Measurements from ENCODE around the gene CEBPE.

The CEBPE gene

DNA sequence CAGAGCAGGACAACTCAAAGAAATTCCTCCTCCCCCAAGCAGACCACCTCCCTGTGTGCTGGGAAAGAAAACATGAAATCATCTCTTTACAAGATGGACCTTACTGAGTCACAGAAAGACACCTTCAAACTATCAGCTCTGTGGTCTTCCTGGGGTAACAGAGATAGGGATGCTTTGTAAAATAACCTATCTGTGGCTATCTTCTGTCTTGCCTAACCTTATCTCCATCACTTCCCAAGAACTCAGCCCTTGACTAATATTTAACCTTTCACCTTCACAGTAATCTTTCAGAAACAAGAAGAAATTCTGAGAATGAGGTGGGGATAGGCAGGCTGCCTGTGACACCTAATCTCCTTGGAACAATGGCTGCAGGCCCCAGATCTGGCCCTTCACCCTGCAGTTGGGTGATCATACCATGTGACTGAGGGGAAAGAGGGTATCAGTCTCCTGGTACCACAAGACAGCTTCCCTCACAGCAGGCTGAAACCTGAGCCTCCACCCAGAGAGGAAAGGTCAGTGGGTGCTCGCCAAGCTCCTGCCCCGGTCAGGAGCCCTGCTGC, 27.4 kb upstream of the CEBPE start:
- no peak overlapping the region for H3K4me3 ChIP-seq (ENCODE audit: low read length)
- DNase-seq (ENCODE audit: low read depth, low spot score): no peak

DNA sequence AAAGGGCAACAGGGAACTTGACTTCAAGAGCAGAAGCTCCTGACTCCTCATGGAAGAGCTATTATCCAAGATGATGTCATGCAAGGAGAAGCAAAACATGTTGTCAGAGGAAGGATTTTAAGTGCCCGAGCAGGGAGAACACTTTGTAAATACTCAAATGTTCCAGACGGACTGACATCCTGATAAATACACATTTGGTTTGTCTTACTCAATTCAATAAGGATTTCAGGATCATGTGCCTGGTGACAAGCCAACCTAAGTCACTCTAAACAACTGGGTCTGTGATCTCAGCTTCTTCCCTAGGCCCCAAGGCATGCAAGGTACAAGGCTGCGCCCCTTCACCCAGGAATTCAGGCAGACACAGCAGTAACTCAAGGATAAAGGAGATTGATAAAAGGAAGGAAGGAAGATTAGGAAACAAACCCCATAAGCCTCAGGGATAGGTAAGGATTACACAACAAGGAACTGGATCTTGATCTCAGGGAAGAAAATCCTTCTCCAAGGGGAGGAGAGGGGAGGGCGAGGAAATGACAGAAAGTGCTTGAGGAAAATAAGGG, 26.8 kb upstream of the CEBPE start:
- H3K4me3 ChIP-seq (ENCODE audit: low read length): no peak overlapping the region
- no peak for DNase-seq (ENCODE audit: low read depth, low spot score)

DNA sequence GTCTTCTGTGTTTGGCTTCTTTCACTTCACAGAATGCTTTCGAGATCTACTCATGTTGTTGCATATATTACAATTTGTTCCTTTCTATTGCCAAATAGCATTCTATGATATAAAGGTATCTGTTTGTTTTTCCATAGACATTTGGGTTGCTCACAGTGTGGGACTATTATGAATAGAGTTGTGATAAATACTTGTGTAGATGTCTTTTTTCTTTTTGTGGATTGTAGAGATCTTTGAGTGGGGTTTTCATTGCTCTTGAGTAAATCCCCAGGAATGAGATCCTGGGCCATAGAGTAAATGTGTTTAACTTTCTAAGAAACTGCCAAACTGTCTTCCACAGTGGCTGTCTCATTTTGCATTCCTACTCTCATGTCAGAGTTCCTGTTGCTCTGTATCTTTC, 24.9 kb upstream of the CEBPE start:
- no peak overlapping the region for H3K4me3 ChIP-seq (ENCODE audit: low read length)
- DNase-seq (ENCODE audit: low read depth, low spot score): no peak

DNA sequence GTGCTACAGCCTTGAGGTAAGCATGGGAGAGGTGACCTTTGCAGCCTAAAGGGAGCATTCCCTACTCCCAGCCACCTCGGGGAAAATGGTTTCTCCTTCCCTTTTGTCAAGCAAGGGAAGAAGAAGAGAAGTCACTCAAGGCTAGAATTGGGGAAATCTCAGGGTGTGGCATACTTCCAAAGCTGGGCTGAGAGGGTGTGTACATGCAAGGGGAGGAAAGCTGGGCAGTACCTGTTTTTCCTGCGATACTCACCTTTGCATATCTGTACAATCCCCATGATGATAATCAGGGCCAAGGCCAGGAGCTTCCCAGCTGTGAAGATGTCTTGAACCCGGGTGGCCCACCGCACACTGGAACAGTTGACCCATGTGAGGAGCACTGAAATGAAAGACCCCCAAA, 23.8 kb upstream of the CEBPE start:
- no peak for DNase-seq (ENCODE audit: low read depth, low spot score)
- no peak overlapping the region for H3K4me3 ChIP-seq (ENCODE audit: low read length)

DNA sequence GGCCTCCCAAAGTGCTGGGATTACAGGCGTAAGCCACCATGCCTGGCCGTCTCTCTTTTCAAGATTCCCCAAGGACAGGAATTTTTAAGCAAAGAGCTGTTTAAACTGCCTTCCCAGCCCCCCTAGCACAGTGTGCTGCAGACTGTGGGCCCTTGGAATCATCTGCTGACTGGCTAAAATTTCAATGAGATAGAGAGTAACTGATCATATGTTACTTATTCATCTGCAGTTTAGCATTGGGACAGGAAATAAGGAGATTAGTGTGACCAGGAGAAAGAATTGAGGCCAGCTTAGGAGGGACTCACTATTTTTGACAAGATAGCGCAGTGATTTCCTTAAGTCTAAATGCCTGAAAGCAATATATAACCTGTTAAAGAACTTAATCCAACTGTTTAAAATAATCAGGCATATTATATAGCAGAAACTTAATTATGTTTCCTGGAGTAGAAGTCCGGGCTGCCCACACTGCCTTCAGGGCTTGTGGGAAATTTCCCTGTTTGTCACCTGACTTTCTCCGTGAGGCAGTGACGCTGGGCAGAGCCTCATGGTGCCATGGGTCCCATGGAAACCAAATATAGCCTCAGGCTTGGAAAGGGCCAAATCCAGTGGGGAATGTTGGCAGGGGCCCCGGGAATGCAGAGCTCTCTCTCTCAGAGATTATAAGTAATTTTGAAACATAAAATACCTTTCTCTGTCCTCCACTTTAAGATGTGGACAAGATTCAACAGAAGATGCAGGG, 22.8 kb upstream of the CEBPE start:
- no peak overlapping the region for H3K4me3 ChIP-seq (ENCODE audit: low read length)
- DNase-seq (ENCODE audit: low read depth, low spot score): no peak

DNA sequence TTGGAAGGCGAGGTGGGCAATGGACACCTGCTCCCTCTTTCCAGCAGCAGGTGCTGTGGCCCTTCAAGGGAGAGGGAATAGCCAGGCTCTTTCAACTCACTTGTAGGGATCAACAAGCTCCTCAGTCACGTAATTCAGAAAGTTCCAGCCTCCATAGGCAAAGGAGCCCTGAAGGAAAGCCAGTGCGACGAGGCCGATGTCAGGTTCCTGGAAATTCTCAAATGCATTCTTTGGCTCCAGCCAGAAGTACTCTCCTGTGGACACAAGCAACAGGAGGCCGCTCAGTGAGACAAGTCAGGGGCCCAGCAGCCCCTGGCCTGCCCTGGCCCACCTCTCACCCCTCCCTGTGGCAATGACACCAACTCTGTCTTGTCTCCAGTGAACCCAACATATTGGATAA, 21.3 kb upstream of the CEBPE start:
- no peak overlapping the region for H3K4me3 ChIP-seq (ENCODE audit: low read length)
- DNase-seq (ENCODE audit: low read depth, low spot score): no peak

DNA sequence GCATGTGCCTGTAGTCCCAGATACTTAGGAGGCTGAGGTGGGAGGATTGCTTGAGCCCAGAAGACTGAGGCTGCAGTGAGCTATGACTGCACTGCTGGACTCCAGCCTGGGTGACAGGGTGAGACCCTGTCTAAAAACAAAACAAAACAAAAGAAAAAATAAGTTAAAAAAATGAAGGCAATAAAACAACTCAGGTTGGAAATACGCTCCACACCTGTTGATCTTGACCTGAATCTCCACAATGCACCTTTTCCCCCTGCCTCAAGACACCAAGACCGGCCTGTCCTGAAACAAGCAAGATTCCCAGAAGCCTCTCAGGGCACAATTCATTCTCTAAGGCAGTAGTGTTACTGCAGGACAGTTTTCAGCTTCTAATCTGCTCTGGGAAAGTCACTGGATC, 20.8 kb upstream of the CEBPE start:
- no peak overlapping the region for H3K4me3 ChIP-seq (ENCODE audit: low read length)
- DNase-seq (ENCODE audit: low read depth, low spot score): no peak

DNA sequence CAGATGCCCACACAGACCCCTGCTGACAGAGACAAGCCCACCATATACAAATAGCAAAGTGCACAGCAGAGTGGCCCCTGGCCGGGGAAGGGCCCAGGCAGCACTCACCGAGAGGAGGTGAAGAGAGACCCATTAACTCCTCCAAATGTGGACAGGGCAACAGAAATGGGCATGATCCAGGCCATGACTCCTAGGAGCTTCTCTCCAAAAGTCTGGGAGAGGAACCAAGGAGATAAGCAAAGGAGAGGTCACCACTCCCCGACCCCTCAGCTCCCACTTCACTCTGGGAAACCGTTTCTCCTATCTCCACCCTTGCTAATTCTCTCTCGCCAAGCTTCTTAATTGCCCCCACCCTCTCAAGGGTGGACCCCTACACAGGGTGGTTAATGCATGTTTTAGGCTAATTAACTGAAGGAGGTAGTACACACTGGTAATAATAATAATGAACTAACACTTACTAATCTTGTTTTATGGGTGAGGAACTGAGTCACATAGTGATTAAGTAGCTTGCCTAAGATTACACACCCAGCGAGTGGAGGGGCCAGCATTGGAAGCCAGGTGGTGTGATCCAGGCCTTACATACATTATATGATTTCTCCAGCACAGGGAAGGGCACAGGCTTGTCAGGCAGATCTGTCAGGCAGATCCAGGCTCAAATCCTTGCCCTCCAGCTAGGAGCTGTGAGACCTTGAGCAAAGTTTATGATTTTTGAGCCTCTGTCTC, 18.9 kb upstream of the CEBPE start:
- DNase-seq (ENCODE audit: low read depth, low spot score): no peak
- H3K4me3 ChIP-seq (ENCODE audit: low read length): no peak overlapping the region

DNA sequence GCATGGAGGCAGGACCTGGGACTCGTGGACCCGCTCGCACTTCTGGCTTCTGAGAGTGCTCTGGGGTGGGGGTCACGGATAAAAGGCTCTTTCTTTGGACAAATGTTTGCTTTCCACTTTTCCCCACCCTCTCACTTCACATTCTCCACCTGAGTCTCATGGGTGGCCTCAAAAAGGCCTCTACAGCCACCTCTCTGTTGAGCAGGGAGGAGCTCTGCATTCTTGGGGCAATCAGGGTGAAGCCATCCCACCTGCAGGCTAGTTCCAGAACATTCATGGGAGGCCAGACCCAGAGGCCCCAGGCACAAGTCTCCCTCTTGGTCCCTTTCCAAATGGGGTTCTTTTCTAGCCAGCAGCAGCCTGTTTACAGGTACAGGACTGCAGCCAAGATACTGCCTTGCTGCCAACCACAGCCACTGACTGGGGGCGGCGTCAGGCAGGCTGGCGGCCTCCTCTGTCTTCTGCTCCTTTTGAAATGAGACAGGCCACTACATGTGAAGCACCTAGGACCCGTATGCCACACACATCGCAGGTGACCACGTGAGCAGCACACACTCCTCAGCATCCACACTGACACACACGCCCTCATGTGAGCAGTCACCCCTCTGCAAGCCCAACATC, 18.2 kb upstream of the CEBPE start:
- DNase-seq (ENCODE audit: low read depth, low spot score): no peak
- no peak overlapping the region for H3K4me3 ChIP-seq (ENCODE audit: low read length)

DNA sequence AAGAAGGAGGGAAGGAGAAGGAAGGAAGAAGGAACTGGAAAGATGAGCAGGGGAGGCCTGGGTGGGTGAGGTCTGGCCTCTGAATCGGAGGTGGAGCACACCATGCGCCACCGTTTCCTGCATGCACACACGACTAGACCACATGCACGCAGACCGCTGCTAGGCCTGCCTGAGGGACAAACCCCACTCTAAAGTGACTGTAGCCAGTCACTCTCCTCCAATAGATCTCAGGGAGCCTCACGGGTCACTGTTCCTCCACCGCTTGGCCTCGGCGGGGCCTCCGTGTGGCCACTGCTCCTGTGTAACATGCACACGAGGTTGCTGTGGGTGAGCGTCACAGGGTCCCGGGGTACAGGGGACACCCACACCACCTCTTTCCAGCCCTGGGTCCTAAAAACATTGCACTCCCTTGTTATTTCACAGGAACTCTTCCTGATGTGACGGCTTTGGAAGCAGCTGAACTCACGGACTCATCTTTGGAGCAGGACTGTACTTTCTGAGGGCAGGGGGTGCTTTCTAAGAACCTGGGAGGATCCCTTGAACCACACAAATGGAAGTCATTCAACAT, 17.6 kb upstream of the CEBPE start:
- no peak for DNase-seq (ENCODE audit: low read depth, low spot score)
- no peak overlapping the region for H3K4me3 ChIP-seq (ENCODE audit: low read length)

DNA sequence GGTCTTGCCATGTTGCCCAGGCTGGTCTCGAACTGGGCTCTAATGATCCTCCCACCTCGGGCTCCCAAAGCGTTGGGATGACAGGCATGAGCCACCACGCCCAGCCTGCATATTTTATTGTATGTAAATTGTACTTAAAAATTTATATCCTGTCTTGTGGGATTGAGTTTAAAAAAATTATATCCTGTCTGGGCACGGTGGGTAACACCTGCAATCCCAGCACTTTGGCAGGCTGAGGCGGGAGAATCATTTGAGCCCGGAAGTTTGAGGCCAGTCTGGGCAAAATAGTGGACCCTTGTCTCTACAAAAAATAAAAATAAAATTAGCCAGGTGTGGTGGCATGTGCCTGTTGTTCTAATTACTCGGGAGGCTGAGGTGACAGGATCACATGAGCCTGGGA, 13.9 kb upstream of the CEBPE start:
- DNase-seq (ENCODE audit: low read depth, low spot score): no peak
- H3K4me3 ChIP-seq (ENCODE audit: low read length): no peak overlapping the region

DNA sequence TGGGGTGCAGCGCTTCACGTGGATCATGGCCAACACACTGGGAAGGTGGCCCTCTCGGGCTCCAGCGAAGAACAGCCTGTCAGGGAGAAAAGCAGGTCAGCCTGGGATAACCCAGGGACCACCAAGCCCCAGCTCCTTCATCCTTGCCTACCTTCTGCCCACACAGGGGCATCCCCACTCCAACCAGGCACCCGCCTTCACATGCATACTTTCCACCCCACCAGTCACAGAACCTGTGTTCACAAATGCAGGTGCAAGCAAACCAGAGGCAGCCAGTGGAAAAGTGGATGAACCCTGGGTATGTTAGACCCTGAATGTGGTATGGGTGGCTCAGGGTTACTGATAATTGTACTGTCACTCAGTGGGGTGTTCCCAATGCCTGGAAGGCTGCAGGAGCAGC, 12.4 kb upstream of the CEBPE start:
- H3K4me3 ChIP-seq (ENCODE audit: low read length): no peak overlapping the region
- no peak for DNase-seq (ENCODE audit: low read depth, low spot score)

DNA sequence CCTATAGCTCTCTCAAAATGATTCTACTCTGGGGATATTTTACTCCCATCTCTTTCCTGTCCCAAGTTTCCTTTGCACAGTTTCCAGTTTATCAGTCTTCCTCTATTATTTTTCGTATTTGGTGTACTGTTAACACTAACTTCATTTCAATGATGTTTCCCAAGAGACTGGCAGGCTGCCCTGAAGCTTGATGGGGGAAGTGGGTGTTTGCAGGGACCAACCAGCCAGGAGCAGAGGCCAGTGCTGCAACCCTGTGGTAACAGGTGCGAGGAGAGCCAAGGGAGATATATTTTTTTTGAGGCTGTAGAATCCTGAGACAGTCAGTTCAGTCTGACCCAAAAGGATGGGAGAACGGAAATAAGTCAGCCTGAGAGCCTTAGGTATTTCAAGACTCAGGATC, 11.8 kb upstream of the CEBPE start:
- DNase-seq (ENCODE audit: low read depth, low spot score): no peak
- H3K4me3 ChIP-seq (ENCODE audit: low read length): no peak overlapping the region

DNA sequence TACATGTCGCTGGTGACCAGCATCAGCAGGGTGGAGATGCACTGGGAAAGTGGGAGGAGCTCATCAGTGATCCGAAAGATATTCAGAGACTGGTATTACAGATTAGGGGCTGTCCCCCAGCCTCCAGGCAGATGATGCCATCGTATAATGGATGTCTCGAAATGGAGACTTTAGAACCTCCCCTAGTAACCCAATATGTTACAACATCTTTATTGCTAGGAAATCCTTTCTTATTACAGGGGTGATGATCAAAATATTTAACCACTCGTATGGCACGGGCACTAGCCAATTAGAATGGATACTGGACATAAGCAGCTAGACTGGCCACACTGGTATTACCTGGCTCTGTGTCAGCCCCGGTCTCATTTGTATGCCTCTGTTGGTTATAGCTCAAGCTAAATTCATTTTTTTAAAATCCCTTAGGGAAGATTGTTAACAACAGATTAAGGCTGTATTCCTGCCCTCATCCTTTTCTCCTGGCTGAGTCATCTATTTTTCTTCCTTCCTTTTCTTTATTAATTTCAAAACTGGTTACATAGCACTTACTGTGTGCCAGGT, 10.8 kb upstream of the CEBPE start:
- DNase-seq (ENCODE audit: low read depth, low spot score): no peak
- H3K4me3 ChIP-seq (ENCODE audit: low read length): no peak overlapping the region

DNA sequence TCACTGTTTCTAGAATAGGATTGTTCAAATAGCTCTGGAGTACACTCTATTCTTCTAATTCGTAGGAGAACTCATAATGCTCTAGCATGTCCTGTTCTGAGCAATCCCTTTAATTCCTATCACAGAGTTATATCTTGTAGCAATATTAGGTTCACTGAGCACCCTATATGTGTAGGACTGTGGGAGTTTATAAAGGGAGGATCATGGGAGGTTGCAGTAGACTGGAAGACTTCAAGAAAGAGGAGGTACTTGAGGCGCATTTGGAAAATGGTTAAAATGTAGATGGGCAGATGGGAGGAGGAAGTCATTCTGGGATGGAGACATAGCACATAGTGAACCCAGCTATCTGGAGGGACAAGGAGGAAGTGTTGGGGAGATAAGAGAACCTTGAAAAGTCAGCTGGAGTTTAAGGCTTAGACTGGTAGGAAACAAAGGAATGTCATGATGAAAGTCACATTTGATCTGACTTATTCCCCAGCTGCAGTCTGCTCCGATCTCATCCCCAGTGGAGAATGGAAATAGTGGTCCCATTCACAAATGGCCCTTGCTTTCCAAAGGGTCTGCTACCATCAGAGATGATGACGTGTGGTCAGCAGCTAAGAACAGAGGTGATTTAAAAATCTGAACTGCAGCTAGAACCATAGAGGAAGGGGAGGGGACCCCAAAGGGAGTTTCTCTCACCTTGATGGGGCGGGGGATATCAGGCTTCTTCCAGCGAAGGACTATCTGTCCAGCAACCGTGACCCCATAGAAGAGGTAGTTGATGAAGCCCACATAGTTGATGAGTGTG, 10.1 kb upstream of the CEBPE start:
- H3K4me3 ChIP-seq (ENCODE audit: low read length): no peak overlapping the region
- DNase-seq (ENCODE audit: low read depth, low spot score): no peak

DNA sequence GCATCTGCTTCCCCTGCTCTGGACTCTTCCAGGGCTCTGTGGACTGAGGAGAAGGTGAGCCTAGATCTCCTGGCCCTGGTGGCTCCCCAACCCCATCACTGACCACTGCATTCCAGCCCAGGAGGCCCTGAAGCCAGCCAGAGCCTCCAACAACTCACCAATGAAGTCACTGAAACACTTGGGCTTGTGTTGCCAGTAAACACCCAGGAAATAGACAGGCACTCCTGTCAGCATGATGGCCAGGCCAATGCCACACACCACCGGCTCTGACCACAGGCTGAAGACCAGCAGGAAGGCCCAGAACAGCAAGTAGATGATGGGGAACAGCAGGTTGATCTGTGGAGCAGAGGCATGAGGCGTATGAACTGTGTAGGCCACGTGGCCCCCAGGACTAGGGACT, 8.8 kb upstream of the CEBPE start:
- DNase-seq (ENCODE audit: low read depth, low spot score): no peak
- H3K4me3 ChIP-seq (ENCODE audit: low read length): no peak overlapping the region

DNA sequence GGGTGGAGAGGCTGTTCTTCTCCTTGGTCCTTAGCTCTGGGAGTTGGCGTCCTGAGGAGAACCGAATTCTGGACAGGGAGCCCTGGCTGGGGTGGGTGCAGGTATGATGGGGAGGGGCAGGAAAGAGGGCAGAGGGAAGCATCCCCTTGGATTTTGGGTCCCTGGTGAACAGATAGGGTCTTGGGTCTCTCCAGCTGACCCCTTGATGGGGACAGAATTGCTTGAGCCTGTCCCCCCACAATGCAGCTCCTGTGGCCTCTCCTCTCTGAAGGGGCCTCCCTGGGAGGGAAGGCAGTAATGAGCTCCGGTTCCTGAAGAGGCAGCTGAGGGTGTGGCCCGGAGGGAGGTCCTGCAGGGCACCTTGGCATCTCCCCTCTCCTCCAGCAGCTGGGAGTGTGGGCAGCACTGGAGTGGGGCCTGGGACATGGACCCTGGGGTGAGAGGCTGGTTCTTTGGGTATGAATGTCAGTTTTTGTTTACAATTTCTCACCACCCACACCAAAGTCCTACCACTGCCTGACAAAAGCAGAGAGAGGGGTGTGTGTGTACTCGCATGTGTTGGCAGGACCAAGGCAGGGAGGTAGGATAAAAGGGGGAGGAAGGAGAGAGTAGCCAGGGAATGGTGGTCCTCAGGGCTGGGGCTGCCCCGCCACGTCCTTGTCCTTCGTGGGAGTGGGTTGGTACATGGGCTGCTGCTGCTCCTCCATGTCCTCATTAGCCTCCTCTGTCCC, 7.7 kb upstream of the CEBPE start:
- no peak for DNase-seq (ENCODE audit: low read depth, low spot score)
- H3K4me3 ChIP-seq (ENCODE audit: low read length): no peak overlapping the region

DNA sequence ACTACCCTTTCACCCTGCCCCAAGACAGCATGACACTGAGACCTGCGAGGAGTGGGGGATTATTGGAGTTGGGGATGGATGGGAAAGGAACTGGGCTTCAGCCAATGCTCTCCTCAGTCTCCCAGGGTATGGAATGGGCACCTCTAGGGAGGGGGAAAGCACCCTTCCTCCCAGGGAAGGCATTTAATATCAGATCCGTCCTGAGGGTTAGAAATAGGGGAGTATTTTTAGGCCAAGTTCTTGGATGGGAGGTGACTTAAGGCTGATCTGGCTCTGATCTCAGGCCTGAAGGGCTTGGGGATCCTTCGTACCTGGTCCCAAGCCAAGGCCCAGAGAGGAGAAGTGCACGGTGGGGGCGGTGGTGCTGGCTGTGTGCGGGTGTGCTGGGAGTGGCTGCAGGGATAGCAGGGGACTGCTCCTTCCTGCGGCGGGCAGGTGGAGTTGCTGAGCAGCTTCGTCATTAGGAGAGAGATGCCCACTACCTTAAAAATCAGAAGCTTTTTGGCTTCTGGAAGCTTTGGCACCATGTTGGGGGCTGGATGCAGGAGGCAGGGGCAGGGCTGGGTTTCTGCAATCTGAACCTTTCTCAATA, 7.0 kb upstream of the CEBPE start:
- no peak for DNase-seq (ENCODE audit: low read depth, low spot score)
- H3K4me3 ChIP-seq (ENCODE audit: low read length): no peak overlapping the region

Data from Jurkat, Clone E6-1 (cell line).